ENCODE data around the gene SLC22A12.

Gene SLC22A12

GRCh38 chr11:64568041-64568571 lies 22.9 kb upstream of the SLC22A12 start:
- Histone ChIP-seq H3K4me1 (ENCODE audit: insufficient read depth, low read length) (peaks cover 18% of the 10 kb centered on the region), H3K36me3 (ENCODE audit: insufficient read depth, low read length) (no peaks in the 10 kb centered on the region), H3K9ac (ENCODE audit: low read depth, low read length) (no peak overlapping the region), H3K9me3 (ENCODE audit: control insufficient read depth, insufficient read depth, low read length) (no peaks in the 10 kb centered on the region)

- no peak overlapping the region; the same call in 1 of the 2 replicates for H3K9ac ChIP-seq (ENCODE audit: low read depth, low read length)
- peaks cover 18% of the 10 kb centered on the region for H3K4me1 ChIP-seq (ENCODE audit: insufficient read depth, low read length)
- H3K9me3 ChIP-seq (ENCODE audit: control insufficient read depth, insufficient read depth, low read length) = no peaks in the 10 kb centered on the region
Observed at GRCh38 chr11:64568584-64569140, 22.4 kb upstream of the SLC22A12 start.

GRCh38 chr11:64569300-64569970 lies 21.6 kb upstream of the SLC22A12 start:
- H3K4me1 ChIP-seq (ENCODE audit: insufficient read depth, low read length) = peaks cover 18% of the 10 kb centered on the region
- H3K36me3 ChIP-seq (ENCODE audit: insufficient read depth, low read length) = no peaks in the 10 kb centered on the region
- H3K9me3 ChIP-seq (ENCODE audit: control insufficient read depth, insufficient read depth, low read length) = no peaks in the 10 kb centered on the region
- H3K9ac ChIP-seq (ENCODE audit: low read depth, low read length) = no peak overlapping the region

More at GRCh38 chr11:64568584-64569140, 22.4 kb upstream of the SLC22A12 start:
- H3K36me3 ChIP-seq (ENCODE audit: insufficient read depth, low read length) = no peaks in the 10 kb centered on the region

- H3K9ac ChIP-seq (ENCODE audit: low read depth, low read length) = no peak overlapping the region
- H3K9me3 ChIP-seq (ENCODE audit: control insufficient read depth, insufficient read depth, low read length) = no peaks in the 10 kb centered on the region
- H3K36me3 ChIP-seq (ENCODE audit: insufficient read depth, low read length) = no peaks in the 10 kb centered on the region
- H3K4me1 ChIP-seq (ENCODE audit: insufficient read depth, low read length) = peaks cover 18% of the 10 kb centered on the region
Observed at GRCh38 chr11:64570341-64570740, 20.7 kb upstream of the SLC22A12 start.

GRCh38 chr11:64571050-64571409 lies 20.0 kb upstream of the SLC22A12 start:
- H3K9ac ChIP-seq (ENCODE audit: low read depth, low read length) = no peak overlapping the region
- H3K36me3 ChIP-seq (ENCODE audit: insufficient read depth, low read length) = no peaks in the 10 kb centered on the region
- H3K9me3 ChIP-seq (ENCODE audit: control insufficient read depth, insufficient read depth, low read length) = no peaks in the 10 kb centered on the region
- peaks cover 16% of the 10 kb centered on the region for H3K4me1 ChIP-seq (ENCODE audit: insufficient read depth, low read length)

GRCh38 chr11:64571410-64572091 lies 19.5 kb upstream of the SLC22A12 start:
- no peaks in the 10 kb centered on the region for H3K9me3 ChIP-seq (ENCODE audit: control insufficient read depth, insufficient read depth, low read length)
- peaks cover 14% of the 10 kb centered on the region for H3K4me1 ChIP-seq (ENCODE audit: insufficient read depth, low read length)
- no peaks in the 10 kb centered on the region for H3K36me3 ChIP-seq (ENCODE audit: insufficient read depth, low read length)
- no peak overlapping the region for H3K9ac ChIP-seq (ENCODE audit: low read depth, low read length)

GRCh38 chr11:64572143-64572542 lies 18.9 kb upstream of the SLC22A12 start:
- Histone ChIP-seq H3K4me1 (ENCODE audit: insufficient read depth, low read length) (peaks cover 9% of the 10 kb centered on the region), H3K9me3 (ENCODE audit: control insufficient read depth, insufficient read depth, low read length) (no peaks in the 10 kb centered on the region), H3K36me3 (ENCODE audit: insufficient read depth, low read length) (no peaks in the 10 kb centered on the region), H3K9ac (ENCODE audit: low read depth, low read length) (no peak overlapping the region)

GRCh38 chr11:64577202-64577601 lies 13.8 kb upstream of the SLC22A12 start:
- no peaks in the 10 kb centered on the region for H3K36me3 ChIP-seq (ENCODE audit: insufficient read depth, low read length)
- H3K9ac ChIP-seq (ENCODE audit: low read depth, low read length) = no peak overlapping the region
- no peaks in the 10 kb centered on the region for H3K9me3 ChIP-seq (ENCODE audit: control insufficient read depth, insufficient read depth, low read length)
- H3K4me1 ChIP-seq (ENCODE audit: insufficient read depth, low read length) = no peaks in the 10 kb centered on the region

- H3K4me1 ChIP-seq (ENCODE audit: insufficient read depth, low read length) = no peaks in the 10 kb centered on the region
- H3K36me3 ChIP-seq (ENCODE audit: insufficient read depth, low read length) = no peaks in the 10 kb centered on the region
- H3K9ac ChIP-seq (ENCODE audit: low read depth, low read length) = no peak overlapping the region
Observed at GRCh38 chr11:64580412-64580811, 10.6 kb upstream of the SLC22A12 start.

GRCh38 chr11:64581057-64581523 lies 9.9 kb upstream of the SLC22A12 start:
- H3K36me3 ChIP-seq (ENCODE audit: insufficient read depth, low read length) = no peaks in the 10 kb centered on the region

More at GRCh38 chr11:64580412-64580811, 10.6 kb upstream of the SLC22A12 start:
- no peaks in the 10 kb centered on the region for H3K9me3 ChIP-seq (ENCODE audit: control insufficient read depth, insufficient read depth, low read length)

GRCh38 chr11:64582885-64583284 lies 8.1 kb upstream of the SLC22A12 start:
- Histone ChIP-seq H3K9ac (ENCODE audit: low read depth, low read length) (no peak overlapping the region), H3K36me3 (ENCODE audit: insufficient read depth, low read length) (no peaks in the 10 kb centered on the region), H3K4me1 (ENCODE audit: insufficient read depth, low read length) (no peaks in the 10 kb centered on the region)

More at GRCh38 chr11:64581057-64581523, 9.9 kb upstream of the SLC22A12 start:
- Histone ChIP-seq H3K4me1 (ENCODE audit: insufficient read depth, low read length) (no peaks in the 10 kb centered on the region), H3K9ac (ENCODE audit: low read depth, low read length) (no peak overlapping the region), H3K9me3 (ENCODE audit: control insufficient read depth, insufficient read depth, low read length) (no peaks in the 10 kb centered on the region)

GRCh38 chr11:64583296-64584262 lies 7.4 kb upstream of the SLC22A12 start:
- H3K36me3 ChIP-seq (ENCODE audit: insufficient read depth, low read length) = no peaks in the 10 kb centered on the region
- no peaks in the 10 kb centered on the region for H3K4me1 ChIP-seq (ENCODE audit: insufficient read depth, low read length)
- H3K9me3 ChIP-seq (ENCODE audit: control insufficient read depth, insufficient read depth, low read length) = no peaks in the 10 kb centered on the region; the same call in 1 of the 2 replicates
- H3K9ac ChIP-seq (ENCODE audit: low read depth, low read length) = no peak overlapping the region

More at GRCh38 chr11:64582885-64583284, 8.1 kb upstream of the SLC22A12 start:
- no peaks in the 10 kb centered on the region for H3K9me3 ChIP-seq (ENCODE audit: control insufficient read depth, insufficient read depth, low read length)

- no peak overlapping the region for H3K9ac ChIP-seq (ENCODE audit: low read depth, low read length)
- H3K36me3 ChIP-seq (ENCODE audit: insufficient read depth, low read length) = no peaks in the 10 kb centered on the region
- H3K9me3 ChIP-seq (ENCODE audit: control insufficient read depth, insufficient read depth, low read length) = no peaks in the 10 kb centered on the region; the same call in 1 of the 2 replicates
- H3K4me1 ChIP-seq (ENCODE audit: insufficient read depth, low read length) = no peaks in the 10 kb centered on the region
Observed at GRCh38 chr11:64585150-64585549, 5.9 kb upstream of the SLC22A12 start.

- Histone ChIP-seq H3K4me1 (ENCODE audit: insufficient read depth, low read length) (no peaks in the 10 kb centered on the region), H3K9me3 (ENCODE audit: control insufficient read depth, insufficient read depth, low read length) (no peaks in the 10 kb centered on the region; the same call in 1 of the 2 replicates), H3K9ac (ENCODE audit: low read depth, low read length) (no peak overlapping the region), H3K36me3 (ENCODE audit: insufficient read depth, low read length) (no peaks in the 10 kb centered on the region)
Observed at GRCh38 chr11:64586366-64586765, 4.7 kb upstream of the SLC22A12 start.

Measured in ES-I3 (cell line).